Loucy (cell line): ENCODE data around the gene HLTF.

Experiments used
- H2AFZ ChIP-seq: fragments of 200-600 bp; sonication (generic); 2 replicates; pipeline ENCODE4 v1.6.0; 2016; ENCODE audit warnings: antibody characterized with exemption, mild to moderate bottlenecking, low read length, moderate library complexity
- H3F3A ChIP-seq: fragments of 200-600 bp; 2 replicates; pipeline ENCODE4 v1.6.0; 2016; ENCODE audit warnings: antibody characterized with exemption, low read depth, mild to moderate bottlenecking
- H3K27me3 ChIP-seq: fragments of 200-600 bp; sonication (generic); 2 replicates; pipeline ENCODE4 v1.6.1; 2014; ENCODE audit warnings: low read length, mild to moderate bottlenecking; ENCODE audit not compliant: insufficient read depth, poor library complexity, severe bottlenecking
- H3K36me3 ChIP-seq: fragments of 200-600 bp; sonication (generic); 2 replicates; pipeline ENCODE4 v1.6.1; 2016; ENCODE audit warnings: low read length; ENCODE audit not compliant: insufficient read depth
- H3K4me1 ChIP-seq: fragments of 200-600 bp; sonication (generic); 2 replicates; pipeline ENCODE4 v1.5.1; 2014; ENCODE audit warnings: low read length, mild to moderate bottlenecking; ENCODE audit not compliant: insufficient read depth, poor library complexity, severe bottlenecking
- H3K4me2 ChIP-seq: fragments of 200-600 bp; sonication (generic); 2 replicates; pipeline ENCODE4 v1.6.0; 2014; ENCODE audit warnings: antibody characterized with exemption, low read length, low read depth, mild to moderate bottlenecking; ENCODE audit not compliant: poor library complexity, severe bottlenecking
- H3K4me3 ChIP-seq: fragments of 200-600 bp; sonication (generic); 2 replicates; pipeline ENCODE4 v1.5.1; 2014; ENCODE audit warnings: low read length, mild to moderate bottlenecking, mixed read lengths; ENCODE audit not compliant: poor library complexity, severe bottlenecking
- H3K79me2 ChIP-seq: fragments of 200-600 bp; sonication (generic); 2 replicates; pipeline ENCODE4 v1.6.1; 2014; ENCODE audit warnings: low read length; ENCODE audit not compliant: insufficient read depth
- H3K9ac ChIP-seq: fragments of 200-600 bp; sonication (generic); 2 replicates; pipeline ENCODE4 v1.6.0; 2014; ENCODE audit warnings: mild to moderate bottlenecking, low read depth, low read length, moderate library complexity; ENCODE audit not compliant: poor library complexity, severe bottlenecking
- H3K9me2 ChIP-seq: fragments of 200-600 bp; sonication (generic); replicated peaks from 2 replicates; pipeline ENCODE4 v1.6.1; 2016; ENCODE audit warnings: low read depth, low read length, mixed read lengths
- H3K9me3 ChIP-seq: fragments of 200-600 bp; sonication (generic); 2 replicates; pipeline ENCODE4 v1.6.1; 2014; ENCODE audit warnings: mild to moderate bottlenecking, antibody characterized with exemption, low read length, low read depth; ENCODE audit not compliant: insufficient read depth
- H4K20me1 ChIP-seq: fragments of 200-600 bp; sonication (generic); 2 replicates; pipeline ENCODE4 v1.6.0; 2014; ENCODE audit warnings: antibody characterized with exemption, low read length, mild to moderate bottlenecking; ENCODE audit not compliant: insufficient read depth, poor library complexity, severe bottlenecking
- CTCF ChIP-seq: fragments of 200-600 bp; sonication (generic); conservative IDR thresholded peaks from 2 replicates; pipeline ENCODE4 v1.5.1; 2014; ENCODE audit warnings: mild to moderate bottlenecking, antibody characterized with exemption, low read length
- EZH2phosphoT487 ChIP-seq: fragments of 200-600 bp; IDR thresholded peaks from 2 replicates; pipeline ENCODE4 v1.6.1; 2018; ENCODE audit warnings: antibody characterized with exemption, mild to moderate bottlenecking, moderate library complexity, borderline replicate concordance

HLTF gene

GRCh38 chr3:149091983-149092382 lies 5.7 kb upstream of the HLTF start:
- 0 out of 2 replicates have a peak, but pooled peaks cover 2% of the 10 kb centered on the region for H3K79me2 ChIP-seq
- no peaks in the 10 kb centered on the region for H3K36me3 ChIP-seq
- no peak overlapping the region for H3K4me2 ChIP-seq
- no peaks in the 10 kb centered on the region for H4K20me1 ChIP-seq
- H3K9me2 ChIP-seq: no peaks in the 10 kb centered on the region
- peaks cover 2% of the 10 kb centered on the region for H3K4me1 ChIP-seq
- H3K27me3 ChIP-seq: no peaks in the 10 kb centered on the region
- TF ChIP-seq EZH2phosphoT487: no peak
- TF ChIP-seq CTCF: no peak
- no peak overlapping the region for H2AFZ ChIP-seq
- H3K9ac ChIP-seq: no peak overlapping the region
- H3F3A ChIP-seq: no peaks in the 10 kb centered on the region
- H3K9me3 ChIP-seq: no peaks in the 10 kb centered on the region
- no peak overlapping the region for H3K4me3 ChIP-seq

DNA sequence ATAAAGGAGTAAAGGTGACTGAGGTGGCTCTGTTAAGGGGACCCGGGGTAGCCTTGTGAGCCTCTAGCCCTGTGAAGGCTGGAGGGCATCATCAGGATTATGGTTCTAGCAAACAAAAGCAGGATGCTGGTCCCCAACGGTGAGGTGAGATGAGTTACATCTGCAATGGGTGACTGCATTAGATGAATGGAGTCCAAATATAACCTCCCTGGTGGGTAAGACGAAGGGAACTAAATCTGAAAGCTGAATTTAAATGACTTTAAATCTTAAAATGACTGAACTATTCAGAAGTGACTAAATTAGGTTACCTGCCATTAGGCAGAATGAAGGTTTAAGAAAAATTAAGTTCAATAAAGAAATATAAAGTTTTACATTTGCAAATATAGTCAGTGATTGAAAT lies 4.6 kb upstream of the HLTF start:
- Histone ChIP-seq H3K4me1 (peaks cover 7% of the 10 kb centered on the region), H3F3A (no peaks in the 10 kb centered on the region), H3K9me2 (no peaks in the 10 kb centered on the region), H3K9ac (no peak overlapping the region), H3K36me3 (no peaks in the 10 kb centered on the region), H3K9me3 (no peaks in the 10 kb centered on the region), H3K4me3 (no peak overlapping the region), H3K4me2 (no peak overlapping the region), H2AFZ (peak overlapping the region; percentile 72), H3K79me2 (peaks cover 7% of the 10 kb centered on the region), H4K20me1 (peaks cover 4% of the 10 kb centered on the region), H3K27me3 (no peaks in the 10 kb centered on the region)
- TF ChIP-seq CTCF: no peak
- TF ChIP-seq EZH2phosphoT487: no peak

GRCh38 chr3:149090461-149090860 lies 4.1 kb upstream of the HLTF start:
- Histone ChIP-seq H3K4me1 (peaks cover 9% of the 10 kb centered on the region), H3K4me2 (no peak overlapping the region), H3K36me3 (no peaks in the 10 kb centered on the region), H3K9ac (no peak overlapping the region), H3K79me2 (peaks cover 11% of the 10 kb centered on the region), H3K9me3 (no peaks in the 10 kb centered on the region), H3K9me2 (no peaks in the 10 kb centered on the region), H2AFZ (peak overlapping the region; percentile 72), H4K20me1 (peaks cover 8% of the 10 kb centered on the region), H3F3A (no peaks in the 10 kb centered on the region), H3K4me3 (no peak overlapping the region), H3K27me3 (no peaks in the 10 kb centered on the region)
- TF ChIP-seq EZH2phosphoT487 (no peak), CTCF (no peak)
